K562 (cell line): ENCODE data around the gene BCL7C. TPM values are rescaled to one million over a fixed set of nuclear protein-coding genes. Genes with fewer than 3 reads are reported as not detected.
A peak's percentile ranks its signal among the peaks of the same experiment; 100 is the strongest.

Source experiments
- ATF1 ChIP-seq, 2 experiments: fragments of 450-650 bp in 1 of 2; IDR thresholded peaks; 2 replicates each; pipeline ENCODE4 v1.6.1; 2016; ENCODE audit warnings: missing compliant biosample characterization in 1 of 2, missing genetic modification characterization in 1 of 2
- FOSL1 ChIP-seq: fragments of 200-800 bp; sonication (Bioruptor generic); conservative IDR thresholded peaks from 2 replicates; pipeline ENCODE4 v1.6.1; 2016; ENCODE audit warnings: missing genetic modification characterization, missing compliant biosample characterization
- FOXJ2 ChIP-seq: fragments of 200-800 bp; sonication (Bioruptor generic); IDR thresholded peaks from 2 replicates; pipeline ENCODE4 v1.6.1; 2016; ENCODE audit warnings: missing genetic modification characterization, missing compliant biosample characterization
- GABPA ChIP-seq: fragments of 200-800 bp; sonication (Bioruptor generic); conservative IDR thresholded peaks from 2 replicates; pipeline ENCODE4 v1.6.1; 2016; ENCODE audit warnings: low read depth, missing genetic modification characterization, missing compliant biosample characterization
- IFI16 ChIP-seq: fragments of 250-450 bp; sonication (Bioruptor Pico); IDR thresholded peaks from 2 replicates; pipeline ENCODE4 v2.1.2; 2022; ENCODE audit warnings: mild to moderate bottlenecking, inconsistent platforms
- IRF1 ChIP-seq: sonication (generic); formaldehyde crosslinking; IDR thresholded peaks from 2 replicates; pipeline ENCODE4 v1.8.0; 2022; ENCODE audit warnings: missing genetic modification reagents, mild to moderate bottlenecking, borderline replicate concordance
- KLF13 ChIP-seq: fragments of 450-650 bp; IDR thresholded peaks from 2 replicates; pipeline ENCODE4 v1.6.1; 2016; ENCODE audit warnings: missing genetic modification characterization, low read depth, mild to moderate bottlenecking, missing compliant biosample characterization, moderate library complexity, borderline replicate concordance
- MBD2 ChIP-seq: sonication (generic); IDR thresholded peaks from 2 replicates; pipeline ENCODE4 v1.6.1; 2016; ENCODE audit warnings: low read depth, borderline replicate concordance
- POLR2A ChIP-seq: fragments of 450-650 bp; conservative IDR thresholded peaks from 2 replicates; pipeline ENCODE4 v1.6.1; 2016
- POLR2H ChIP-seq: IDR thresholded peaks from 2 replicates; pipeline ENCODE4 v1.6.1; 2016; ENCODE audit warnings: missing genetic modification characterization, low read depth, mild to moderate bottlenecking, control low read depth, missing compliant biosample characterization, moderate library complexity
- PTRF ChIP-seq: fragments of 450-650 bp; IDR thresholded peaks from 2 replicates; pipeline ENCODE4 v1.6.1; 2016; ENCODE audit warnings: mild to moderate bottlenecking, missing genetic modification characterization, missing compliant biosample characterization
- SAP30 ChIP-seq: fragments of 200-600 bp; sonication (generic); IDR thresholded peaks from 2 replicates; pipeline ENCODE4 v1.6.1; 2012; ENCODE audit warnings: borderline replicate concordance, low read depth, mild to moderate bottlenecking, moderate library complexity, low read length, control low read depth, inconsistent platforms; ENCODE audit not compliant: insufficient read depth, poor library complexity, severe bottlenecking
- SRF ChIP-seq, 2 experiments: fragments of 250-450, 450-650 bp in 1 of 2; sonication (Bioruptor Pico) in 1 of 2; sonication (generic) in 1 of 2; formaldehyde crosslinking; IDR thresholded peaks; 2 replicates each; pipeline versions ENCODE4 v1.5.0 to v1.5.1; 2020 to 2022; ENCODE audit warnings: mild to moderate bottlenecking in 1 of 2, missing genetic modification reagents in 1 of 2
- TEAD4 ChIP-seq, 2 experiments: sonication (generic) in 1 of 2; formaldehyde crosslinking in 1 of 2; IDR thresholded peaks; 2 replicates each; pipeline versions ENCODE4 v1.6.1 to v1.8.0; 2012 to 2022; ENCODE audit warnings: borderline replicate concordance in 1 of 2, inconsistent platforms in 1 of 2, low read length in 1 of 2, mild to moderate bottlenecking in 1 of 2, missing genetic modification reagents in 1 of 2
- TSHZ1 ChIP-seq: fragments of 250-450 bp; sonication (Bioruptor Pico); IDR thresholded peaks from 2 replicates; pipeline ENCODE4 v1.4.0; 2020; ENCODE audit warnings: mild to moderate bottlenecking, moderate library complexity
- UBTF ChIP-seq, 2 experiments: IDR thresholded peaks; 2 replicates each; pipeline ENCODE4 v1.6.1; 2012; ENCODE audit warnings: improper control_type of control experiment in 2 of 2, low read depth in 2 of 2, low read length in 2 of 2, borderline replicate concordance in 1 of 2
- ZBTB1 ChIP-seq: sonication (generic); formaldehyde crosslinking; IDR thresholded peaks from 2 replicates; pipeline ENCODE4 v1.8.1; 2023; ENCODE audit warnings: missing genetic modification reagents, low read depth, mild to moderate bottlenecking, borderline replicate concordance
- ZNF589 ChIP-seq: fragments of 200-800 bp; sonication (Bioruptor generic); IDR thresholded peaks from 2 replicates; pipeline ENCODE4 v1.6.1; 2016; ENCODE audit warnings: low read depth, missing genetic modification characterization, missing compliant biosample characterization
- polyA plus RNA-seq, 8 experiments: library from polyadenylated mRNA; depleted of rRNA in 4 of 8; stranded (reverse) in 5 of 8; unstranded in 3 of 8; fragments of >200 nt; fragmentation: Nextera tagmentation in 2 of 8; fragmentation: Illumina TruSeq in 1 of 8; extraction: Ambion mirVana in 2 of 8; extraction: Trizol in 1 of 8; gene quantifications; 2 replicates each; pipeline versions ENCODE4 v1.2.1 to v1.2.3, GENCODE V29; 2011 to 2014; ENCODE audit warnings: inconsistent platforms in 1 of 8, missing spikeins in 1 of 8
- total RNA-seq, 7 experiments: library from RNA; depleted of rRNA in 6 of 7; stranded (reverse); fragments of >200 nt in 6 of 7; fragmentation: Illumina TruSeq in 2 of 7; extraction: Trizol in 2 of 7; gene quantifications; 2 replicates each; pipeline versions ENCODE4 v1.2.1 to v1.2.3, GENCODE V29; 2011 to 2021; ENCODE audit warnings: low replicate concordance in 1 of 7

BCL7C gene
- total and polyA plus RNA-seq, 9 of the 15 experiments (the other 6 are each of a cell fraction or from before 2014, with no cell fraction given), result 1.7 to 85.8 (median 19.6) TPM

GRCh38 chr16:30893744-30894539 lies at the start of gene BCL7C (continued):
- TF ChIP-seq ATF1 (CRISPR knock-in tag; IDR thresholded peaks at IDR 0.05) (no peak), ATF1 (tag; IDR thresholded peaks at IDR 0.05) (peak; percentile 65), TEAD4 (IDR thresholded peaks at IDR 0.05; ENCODE audit: low read length) (no peak), TEAD4 (CRISPR knock-in tag; IDR thresholded peaks at IDR 0.05; ENCODE audit: borderline replicate concordance) (peak; percentile 94; the same call in 1 of the 2 replicates), ZNF589 (CRISPR knock-in tag) (peak; percentile 90), KLF13 (tag) (peak; percentile 91), SAP30 (peak; percentile 78), IFI16 (CRISPR knock-in tag) (no peak), GABPA (tag) (peak; percentile 72), IRF1 (CRISPR knock-in tag) (peak; percentile 93), POLR2H (tag) (peak; percentile 78), TSHZ1 (peak; percentile 19; the same call in 1 of the 2 replicates), MBD2 (0 out of 2 replicates have a peak, but pooled peaks have one; percentile 12), SRF (CRISPR knock-in tag; IDR thresholded peaks at IDR 0.05) (peak in 1 of 2 experiments; percentile 7; a peak in 2 of 4 replicates), FOSL1 (0 out of 2 replicates have a peak, but pooled peaks have one; percentile 21), UBTF (IDR thresholded peaks at IDR 0.05; ENCODE audit: borderline replicate concordance in 1 of 2, low read depth in 2 of 2, low read length in 2 of 2) (peak; percentile 30 to 64; a peak in 1 of 4 replicates), FOXJ2 (no peak), ZBTB1 (peak; percentile 86; the same call in 1 of the 2 replicates), POLR2A (peak; percentile 76), PTRF (tag) (no peak)
